Uterus (tissue), 2 donors: Measurements from ENCODE around the gene EMILIN2.
A peak's percentile ranks its signal among the peaks of the same experiment; 100 is the strongest.

Experiments used
- CTCF ChIP-seq, 4 experiments: fragments of 200-600 bp in 2 of 4; fragments of 450-650 bp in 2 of 4; sonication (generic) in 2 of 4; IDR thresholded peaks; one replicate each; pipeline ENCODE4 v1.5.1; 2016 to 2019; ENCODE audit warnings: antibody characterized with exemption in 4 of 4, mild to moderate bottlenecking in 2 of 4, moderate library complexity in 1 of 4
- POLR2A ChIP-seq, 2 donors: fragments of 450-650 bp; IDR thresholded peaks; one replicate each; pipeline ENCODE4 v1.6.1; 2016; ENCODE audit warnings: antibody characterized with exemption in 2 of 2, mild to moderate bottlenecking in 1 of 2, moderate library complexity in 1 of 2

- no peak for TF ChIP-seq CTCF (IDR thresholded peaks at IDR 0.05)
- TF ChIP-seq POLR2A (IDR thresholded peaks at IDR 0.05), result peak in 1 of 2 donors; percentile 50
Observed at GRCh38 chr18:2846636-2847316, at the start of gene EMILIN2.
